D721Med (cell line): ENCODE results near the gene SP4.

ENCODE experiments used
- DNase-seq: peaks from one replicate; pipeline ENCODE4 v3.0.0; 2011; ENCODE audit warnings: low spot score; ENCODE audit not compliant: insufficient read length
- FAIRE-seq: peaks from 2 replicates; lab custom pipeline; 2011; peaks lifted over from hg19 to GRCh38; lab: Jason Lieb, UNC
- TF ChIP-seq, protein P1 (sequence below): IDR thresholded peaks from 2 replicates; pipeline ENCODE4 v1.5.1; 2012; ENCODE audit warnings: mild to moderate bottlenecking, control low read depth; ENCODE audit not compliant: insufficient read depth; ENCODE audit errors: missing control alignments

The SP4 gene

DNA sequence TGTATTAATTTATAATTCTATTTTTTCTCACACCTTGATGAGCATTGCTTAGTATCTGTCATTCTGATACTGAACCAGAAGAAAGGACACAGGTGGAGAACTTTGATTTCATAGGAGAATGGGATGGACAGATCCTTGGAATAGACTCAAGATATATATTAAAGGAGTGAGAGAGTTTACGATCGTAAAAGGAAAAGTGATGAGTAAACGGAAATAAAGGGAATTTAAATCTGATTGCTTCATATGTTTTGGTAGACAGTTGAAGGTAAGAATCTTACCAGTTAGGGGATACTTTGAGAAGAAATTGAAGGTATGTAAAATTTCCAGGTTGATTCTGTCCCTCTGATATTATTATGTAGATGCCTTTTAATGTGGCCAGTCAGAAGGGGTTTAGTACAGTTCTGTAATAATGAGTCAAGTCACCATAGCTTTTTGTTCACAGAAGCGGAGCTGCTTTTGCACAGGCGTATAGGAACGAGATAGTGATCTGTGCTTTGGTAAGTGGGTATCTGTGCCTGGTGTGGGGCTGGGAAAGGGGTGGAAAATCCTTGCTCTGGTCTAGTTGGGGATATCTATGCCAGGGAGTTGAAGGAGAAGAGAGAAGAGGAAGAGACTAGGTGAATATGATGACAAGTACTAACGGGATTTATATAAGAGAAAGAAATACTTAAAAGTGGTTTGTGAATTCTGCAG lies 15.4 kb downstream of the SP4 start:
- DNase-seq (no peak), FAIRE-seq (no peak)
- TF ChIP-seq, protein P1, sequence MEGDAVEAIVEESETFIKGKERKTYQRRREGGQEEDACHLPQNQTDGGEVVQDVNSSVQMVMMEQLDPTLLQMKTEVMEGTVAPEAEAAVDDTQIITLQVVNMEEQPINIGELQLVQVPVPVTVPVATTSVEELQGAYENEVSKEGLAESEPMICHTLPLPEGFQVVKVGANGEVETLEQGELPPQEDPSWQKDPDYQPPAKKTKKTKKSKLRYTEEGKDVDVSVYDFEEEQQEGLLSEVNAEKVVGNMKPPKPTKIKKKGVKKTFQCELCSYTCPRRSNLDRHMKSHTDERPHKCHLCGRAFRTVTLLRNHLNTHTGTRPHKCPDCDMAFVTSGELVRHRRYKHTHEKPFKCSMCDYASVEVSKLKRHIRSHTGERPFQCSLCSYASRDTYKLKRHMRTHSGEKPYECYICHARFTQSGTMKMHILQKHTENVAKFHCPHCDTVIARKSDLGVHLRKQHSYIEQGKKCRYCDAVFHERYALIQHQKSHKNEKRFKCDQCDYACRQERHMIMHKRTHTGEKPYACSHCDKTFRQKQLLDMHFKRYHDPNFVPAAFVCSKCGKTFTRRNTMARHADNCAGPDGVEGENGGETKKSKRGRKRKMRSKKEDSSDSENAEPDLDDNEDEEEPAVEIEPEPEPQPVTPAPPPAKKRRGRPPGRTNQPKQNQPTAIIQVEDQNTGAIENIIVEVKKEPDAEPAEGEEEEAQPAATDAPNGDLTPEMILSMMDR, result no peak

DNA sequence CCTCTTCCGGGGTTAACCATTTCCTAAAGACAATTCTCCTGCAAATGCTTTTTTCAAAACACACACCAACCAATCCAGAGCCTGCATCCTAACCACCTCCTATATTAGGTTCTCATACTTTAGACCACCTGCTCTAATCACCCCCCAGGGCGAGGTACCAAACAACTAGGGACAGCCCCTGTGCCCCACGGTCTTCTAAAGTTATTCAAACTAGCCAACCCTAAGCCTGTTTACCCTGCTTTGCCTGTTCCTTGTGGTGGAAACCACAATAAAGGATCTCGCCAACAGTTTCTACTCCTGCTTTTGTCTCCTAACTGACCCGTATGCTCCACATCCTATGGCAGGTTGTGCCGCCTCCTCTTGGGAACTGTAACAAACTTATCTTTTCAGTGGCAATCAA lies 21.1 kb downstream of the SP4 start:
- TF ChIP-seq, protein P1, result no peak
- no peak for DNase-seq
- FAIRE-seq, result no peak

DNA sequence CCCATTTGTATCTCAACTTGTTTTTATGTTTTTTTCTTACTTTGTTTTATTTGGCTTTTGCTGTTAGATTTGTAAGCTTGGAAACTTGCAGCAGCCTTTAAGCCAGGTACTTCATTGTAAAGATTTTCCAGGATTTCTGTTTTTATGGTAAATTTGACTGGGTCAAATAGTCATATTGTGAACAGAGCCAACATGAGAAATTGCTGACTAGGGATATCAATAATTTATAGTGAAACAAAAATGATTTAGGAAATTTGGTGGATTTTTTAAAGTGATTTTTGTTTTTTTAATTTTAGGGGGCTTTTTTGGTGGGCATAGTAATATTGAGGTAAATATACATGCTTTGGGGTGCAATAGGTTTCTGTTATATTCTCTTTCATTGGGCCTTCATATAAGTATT lies 22.2 kb downstream of the SP4 start:
- FAIRE-seq (no peak), DNase-seq (no peak)

DNA sequence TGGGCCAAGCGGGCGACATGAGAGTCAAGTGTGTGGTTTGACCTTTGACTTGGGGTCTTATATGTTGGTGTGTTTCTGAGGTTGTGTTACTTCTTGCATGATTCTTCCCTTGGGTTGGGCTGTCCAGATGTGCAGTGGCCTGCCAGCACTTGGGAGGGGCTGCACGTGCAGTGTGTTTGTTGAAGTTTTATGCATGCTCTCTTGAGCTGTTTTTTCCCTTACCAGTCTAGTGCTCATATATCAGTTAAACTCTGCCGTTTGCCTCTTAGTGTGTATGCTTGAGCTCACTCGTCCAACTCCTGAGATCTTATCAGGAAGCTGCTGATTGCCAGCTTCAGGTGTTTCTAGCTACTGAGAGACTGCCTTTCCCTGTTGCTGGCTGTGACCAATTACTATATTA lies 23.1 kb downstream of the SP4 start:
- DNase-seq (no peak), FAIRE-seq (no peak)
- TF ChIP-seq, protein P1, result no peak

More for the DNA sequence above, 22.2 kb downstream of the SP4 start:
- TF ChIP-seq, protein P1, result no peak

DNA sequence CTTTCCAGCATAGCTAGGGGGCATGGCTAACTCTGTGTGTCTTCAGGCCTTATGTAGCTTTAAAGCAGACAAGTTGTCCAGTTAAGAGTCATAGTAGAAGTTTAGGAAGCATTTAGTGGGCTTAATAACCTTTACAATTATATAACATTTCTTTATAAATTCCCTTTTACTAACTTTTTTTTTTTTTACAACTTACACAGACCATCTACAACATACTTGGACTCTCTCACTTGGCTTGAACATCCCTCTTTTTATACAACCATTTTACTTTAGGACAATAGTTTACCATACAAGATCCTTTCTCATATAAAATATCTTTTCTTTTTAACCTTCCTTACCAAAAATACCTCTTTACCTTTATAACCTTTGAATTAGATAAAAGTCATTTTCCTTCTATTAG lies 26.3 kb downstream of the SP4 start:
- TF ChIP-seq, protein P1, result no peak
- no peak for DNase-seq
- no peak for FAIRE-seq

DNA sequence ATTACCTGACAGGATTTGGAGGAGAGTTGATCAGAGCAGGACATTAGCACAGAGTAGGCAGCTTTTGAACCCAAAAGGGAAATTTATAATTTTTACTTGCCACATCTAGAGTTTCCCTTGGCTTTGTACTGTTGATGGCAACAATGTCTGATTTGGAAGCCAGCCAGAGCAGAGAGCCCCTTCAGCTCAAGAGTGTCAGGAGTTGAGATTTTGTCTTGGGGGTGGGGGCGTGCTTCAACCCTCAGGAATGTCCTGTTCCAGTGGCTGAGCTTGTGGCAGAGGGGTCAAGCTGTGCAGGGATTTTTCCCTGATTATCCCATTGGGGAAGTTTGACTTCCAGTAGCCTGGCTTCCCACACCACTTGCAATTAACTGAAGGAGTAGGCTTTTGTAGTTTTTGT lies 27.0 kb downstream of the SP4 start:
- TF ChIP-seq, protein P1, result no peak
- FAIRE-seq, result no peak
- DNase-seq, result no peak

DNA sequence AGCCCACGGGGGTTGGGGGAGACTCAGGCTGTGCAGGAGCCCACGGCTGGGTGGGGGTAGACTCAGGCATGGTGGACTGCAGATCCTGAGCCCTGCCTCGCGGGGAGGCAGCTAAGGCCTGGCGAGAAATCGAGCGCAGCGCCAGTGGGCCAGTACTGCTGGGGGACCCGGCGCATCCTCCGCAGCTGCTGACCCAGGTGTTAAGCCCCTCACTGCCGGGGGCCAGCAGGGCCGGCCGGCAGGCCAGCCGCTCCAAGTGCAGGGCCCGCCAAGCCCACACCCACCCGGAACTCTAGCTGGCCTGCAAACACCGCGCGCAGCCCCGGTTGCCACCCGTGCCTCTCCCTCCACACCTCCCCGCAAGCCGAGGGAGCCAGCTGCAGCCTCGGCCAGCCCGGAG lies 33.4 kb downstream of the SP4 start:
- no peak for FAIRE-seq
- no peak for DNase-seq
- TF ChIP-seq, protein P1, result no peak
